ENCODE measurements around the gene SGTA.

- TF ChIP-seq POLR2A (IDR thresholded peaks at IDR 0.05; ENCODE audit: low read depth, low read length) (no peak), TAF1 (IDR thresholded peaks at IDR 0.05; ENCODE audit: low read depth, low read length) (no peak), POLR2AphosphoS5 (IDR thresholded peaks at IDR 0.05; ENCODE audit: low read depth, low read length) (no peak)
Observed at GRCh38 chr19:2787115-2787514, 4.0 kb upstream of the SGTA start.

Data from GM12891 (cell line).